ENCODE results near the gene TBRG4. TPM values are rescaled to one million over a fixed set of nuclear protein-coding genes. Genes with fewer than 3 reads are reported as not detected.

The TBRG4 gene
- total and polyA plus RNA-seq, 2 donors (not counting 3 experiments of a cell fraction or from before 2014, with no cell fraction given) = 43.7 to 56.7 TPM

- no peak for DNase-seq (ENCODE audit: low read depth, low spot score)
- Histone ChIP-seq H3K4me1 (ENCODE audit: control insufficient read depth, extremely low read depth, insufficient read depth, low read length) (no peaks in the 10 kb centered on the region), H3K4me3 (replicated peaks in 1 of 3; ENCODE audit: insufficient read depth in 1 of 3, low read depth in 1 of 3, low read length in 3 of 3) (no peak overlapping the region), H2AFZ (ENCODE audit: low read depth, low read length) (no peak overlapping the region), H4K20me1 (replicated peaks; ENCODE audit: control insufficient read depth, extremely low read depth, insufficient read depth, low read length) (no peaks in the 10 kb centered on the region), H3K9me3 (replicated peaks; ENCODE audit: control insufficient read depth, insufficient read depth, low read length) (no peaks in the 10 kb centered on the region), H3K9ac (replicated peaks; ENCODE audit: extremely low read depth, insufficient read depth, low read length) (no peak overlapping the region), H3K9me1 (replicated peaks; ENCODE audit: control insufficient read depth, extremely low read depth, insufficient read depth, low read length) (no peaks in the 10 kb centered on the region), H3K36me3 (ENCODE audit: control insufficient read depth in 2 of 2, extremely low read depth in 1 of 2, insufficient read depth in 2 of 2, low read length in 2 of 2) (no peaks in the 10 kb centered on the region), H3K27ac (ENCODE audit: insufficient read depth, low read depth, low read length) (no peak overlapping the region), H3K79me2 (ENCODE audit: control insufficient read depth, insufficient read depth, low read length) (no peaks in the 10 kb centered on the region), H3K4me2 (ENCODE audit: insufficient read depth, low read length) (no peak overlapping the region), H3K27me3 (ENCODE audit: control insufficient read depth in 2 of 2, insufficient read depth in 2 of 2, low read length in 2 of 2) (peaks cover 3 to 8% of the 10 kb centered on the region in 2 experiments)
- no peak for FAIRE-seq
- TF ChIP-seq POLR2A (IDR thresholded peaks at IDR 0.05; ENCODE audit: low read depth, low read length) = no peak
- no peak for TF ChIP-seq CTCF (IDR thresholded peaks at IDR 0.05; ENCODE audit: extremely low read depth in 1 of 2, insufficient read depth in 1 of 2, low read depth in 1 of 2, low read length in 2 of 2)
- POLR2A ChIA-PET = no interaction called here
- dilution Hi-C loops (cut with MboI; ENCODE audit: extremely low pct_ligation_motif_present, low sequenced_read_pairs) = no loop called here
- no TSS peak for BruUV-seq (replicated peaks)
- intact Hi-C loops (cut with micrococcal nuclease) = no loop called here
- CTCF ChIA-PET = interaction anchor here (1.4 to 1.6 kb wide), 3 partner anchors 50 to 114 kb away, joined by 5 to 10 read pairs (median 9); no protein-coding TSS in a partner anchor
These were observed 25.0 kb downstream of the TBRG4 start for GRCh38 chr7:45086331-45087065.

- Histone ChIP-seq H3K4me1 (ENCODE audit: control insufficient read depth, extremely low read depth, insufficient read depth, low read length) (no peaks in the 10 kb centered on the region), H3K27me3 (ENCODE audit: control insufficient read depth in 2 of 2, insufficient read depth in 2 of 2, low read length in 2 of 2) (peaks cover 3 to 7% of the 10 kb centered on the region in 2 experiments), H3K9me3 (replicated peaks; ENCODE audit: control insufficient read depth, insufficient read depth, low read length) (no peaks in the 10 kb centered on the region), H3K4me3 (replicated peaks in 1 of 3; ENCODE audit: insufficient read depth in 1 of 3, low read depth in 1 of 3, low read length in 3 of 3) (no peak overlapping the region), H3K9me1 (replicated peaks; ENCODE audit: control insufficient read depth, extremely low read depth, insufficient read depth, low read length) (no peaks in the 10 kb centered on the region), H4K20me1 (replicated peaks; ENCODE audit: control insufficient read depth, extremely low read depth, insufficient read depth, low read length) (no peaks in the 10 kb centered on the region), H3K27ac (ENCODE audit: insufficient read depth, low read depth, low read length) (no peak overlapping the region), H3K4me2 (ENCODE audit: insufficient read depth, low read length) (no peak overlapping the region), H3K9ac (replicated peaks; ENCODE audit: extremely low read depth, insufficient read depth, low read length) (no peak overlapping the region), H3K36me3 (ENCODE audit: control insufficient read depth in 2 of 2, extremely low read depth in 1 of 2, insufficient read depth in 2 of 2, low read length in 2 of 2) (no peaks in the 10 kb centered on the region), H3K79me2 (ENCODE audit: control insufficient read depth, insufficient read depth, low read length) (no peaks in the 10 kb centered on the region), H2AFZ (ENCODE audit: low read depth, low read length) (no peak overlapping the region)
- intact Hi-C loops (cut with micrococcal nuclease) = no loop called here
- no peak for TF ChIP-seq FOS (IDR thresholded peaks at IDR 0.05; ENCODE audit: borderline replicate concordance, insufficient read depth, low read length)
- no peak for TF ChIP-seq JUN (IDR thresholded peaks at IDR 0.05; ENCODE audit: borderline replicate concordance, insufficient read depth, insufficient read length, low read depth)
- no peak for TF ChIP-seq EZH2 (IDR thresholded peaks at IDR 0.05; ENCODE audit: borderline replicate concordance, low read depth, low read length, severe bottlenecking)
- no peak for TF ChIP-seq MAX (IDR thresholded peaks at IDR 0.05; ENCODE audit: insufficient read depth, insufficient read length)
- no peak for TF ChIP-seq POLR2A (IDR thresholded peaks at IDR 0.05; ENCODE audit: low read depth, low read length)
- no peak for TF ChIP-seq POLR2AphosphoS5 (IDR thresholded peaks at IDR 0.05; ENCODE audit: insufficient read depth, low read depth, low read length)
- no peak for TF ChIP-seq CTCF (IDR thresholded peaks at IDR 0.05; ENCODE audit: extremely low read depth in 1 of 2, insufficient read depth in 1 of 2, low read depth in 1 of 2, low read length in 2 of 2)
- TF ChIP-seq GATA2 (IDR thresholded peaks at IDR 0.05; ENCODE audit: insufficient read depth, insufficient read length, low read depth, low read length) = no peak
- DNase-seq (ENCODE audit: low read depth, low spot score) (no peak), FAIRE-seq (no peak)
- CTCF ChIA-PET = no interaction called here
- dilution Hi-C loops (cut with MboI; ENCODE audit: extremely low pct_ligation_motif_present, low sequenced_read_pairs) = no loop called here
- POLR2A ChIA-PET = no interaction called here
- no TSS peak for BruUV-seq (replicated peaks)
These were observed 25.8 kb downstream of the TBRG4 start for GRCh38 chr7:45085619-45086200.
